ENCODE data around the gene TMCC1. TPM values are rescaled to one million over a fixed set of nuclear protein-coding genes. Genes with fewer than 3 reads are reported as not detected.
A peak's percentile ranks its signal among the peaks of the same experiment; 100 is the strongest.

The TMCC1 gene
- total and polyA plus RNA-seq, 9 donors: 13.2 to 57.2 (median 42.4) TPM

DNA sequence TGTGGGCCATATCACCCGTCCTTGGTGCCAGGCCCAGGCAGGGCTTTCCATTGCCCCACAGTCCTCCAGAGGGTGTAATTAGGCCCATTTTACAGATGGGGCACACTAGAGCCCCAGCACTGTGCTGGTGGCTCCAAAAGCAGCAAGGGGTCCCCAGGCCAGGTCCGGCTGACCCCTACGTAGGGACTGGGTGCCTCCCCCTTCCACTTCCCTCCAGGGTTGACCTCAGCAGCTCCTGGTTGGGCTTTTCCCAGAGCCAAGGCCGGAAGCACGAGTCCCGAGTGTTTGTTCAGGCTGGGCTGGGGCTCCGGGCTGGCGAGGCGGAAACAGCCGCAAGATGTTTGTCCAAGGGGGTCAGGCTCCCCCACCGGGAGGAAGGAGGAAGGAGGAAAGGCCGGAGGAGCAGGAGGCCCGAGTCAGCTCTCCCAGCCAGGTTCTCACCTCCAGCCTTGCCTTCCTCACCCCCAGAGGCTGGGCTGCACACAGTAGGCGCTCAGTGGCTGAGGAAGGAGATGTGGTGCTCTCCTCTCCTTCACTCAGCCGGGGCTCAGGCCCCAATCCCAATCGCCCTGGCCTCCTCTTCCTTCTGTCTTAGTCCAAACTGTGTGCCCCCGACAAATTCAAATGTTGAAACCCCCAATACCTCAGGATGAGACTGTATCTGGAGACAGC lies 269.9 kb downstream of the TMCC1 start:
- Histone ChIP-seq H3K4me3 (no peak overlapping the region), H3K4me1 (ENCODE audit: insufficient read depth) (peaks cover 9% of the 10 kb centered on the region), H3K36me3 (no peaks in the 10 kb centered on the region), H3K27me3 (no peaks in the 10 kb centered on the region), H3K9me3 (no peaks in the 10 kb centered on the region), H3K27ac (no peak overlapping the region)
- intact Hi-C loops (cut with DNase I): loop anchor here in 2 of 4 donors (1.0 to 10.0 kb wide), 3 partner anchors 131 to 311 kb away; no protein-coding TSS in a partner anchor
- 33 to 46% (median 39%) methylated on average over 17 of the region's 17 CpGs for WGBS, 3 donors
- DNase-seq: peak; percentile 49 to 68 (median 54)
- TF ChIP-seq POLR2A (IDR thresholded peaks at IDR 0.05) (no peak), EP300 (IDR thresholded peaks at IDR 0.05) (no peak)

GRCh38 chr3:129622933-129623332 lies 270.6 kb downstream of the TMCC1 start:
- intact Hi-C loops (cut with DNase I): loop anchor here in 2 of 4 donors (5.0 to 10.0 kb wide), 2 partner anchors 131 to 312 kb away; no protein-coding TSS in a partner anchor
- 85 to 94% (median 86%) methylated on average over 10 of the region's 10 CpGs for WGBS, 3 donors
- Histone ChIP-seq H3K9me3 (no peaks in the 10 kb centered on the region), H3K27ac (no peak overlapping the region), H3K36me3 (no peaks in the 10 kb centered on the region), H3K27me3 (no peaks in the 10 kb centered on the region), H3K4me3 (no peak overlapping the region), H3K4me1 (ENCODE audit: insufficient read depth) (peaks cover 9% of the 10 kb centered on the region)
- DNase-seq: peak in 2 of 5 donors; percentile 23 to 37
- TF ChIP-seq POLR2A (IDR thresholded peaks at IDR 0.05): no peak
- TF ChIP-seq, protein P1, sequence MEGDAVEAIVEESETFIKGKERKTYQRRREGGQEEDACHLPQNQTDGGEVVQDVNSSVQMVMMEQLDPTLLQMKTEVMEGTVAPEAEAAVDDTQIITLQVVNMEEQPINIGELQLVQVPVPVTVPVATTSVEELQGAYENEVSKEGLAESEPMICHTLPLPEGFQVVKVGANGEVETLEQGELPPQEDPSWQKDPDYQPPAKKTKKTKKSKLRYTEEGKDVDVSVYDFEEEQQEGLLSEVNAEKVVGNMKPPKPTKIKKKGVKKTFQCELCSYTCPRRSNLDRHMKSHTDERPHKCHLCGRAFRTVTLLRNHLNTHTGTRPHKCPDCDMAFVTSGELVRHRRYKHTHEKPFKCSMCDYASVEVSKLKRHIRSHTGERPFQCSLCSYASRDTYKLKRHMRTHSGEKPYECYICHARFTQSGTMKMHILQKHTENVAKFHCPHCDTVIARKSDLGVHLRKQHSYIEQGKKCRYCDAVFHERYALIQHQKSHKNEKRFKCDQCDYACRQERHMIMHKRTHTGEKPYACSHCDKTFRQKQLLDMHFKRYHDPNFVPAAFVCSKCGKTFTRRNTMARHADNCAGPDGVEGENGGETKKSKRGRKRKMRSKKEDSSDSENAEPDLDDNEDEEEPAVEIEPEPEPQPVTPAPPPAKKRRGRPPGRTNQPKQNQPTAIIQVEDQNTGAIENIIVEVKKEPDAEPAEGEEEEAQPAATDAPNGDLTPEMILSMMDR (IDR thresholded peaks at IDR 0.05): no peak
- TF ChIP-seq EP300 (IDR thresholded peaks at IDR 0.05): no peak

GRCh38 chr3:129622226-129622874 lies 271.2 kb downstream of the TMCC1 start:
- DNase-seq: peak in 1 of 5 donors; percentile 37
- H3K36me3 ChIP-seq: no peaks in the 10 kb centered on the region
- intact Hi-C loops (cut with DNase I): loop anchor here in 2 of 4 donors (5.0 to 10.0 kb wide), 2 partner anchors 130 to 312 kb away; no protein-coding TSS in a partner anchor
- H3K27ac ChIP-seq: no peak overlapping the region
- no peaks in the 10 kb centered on the region for H3K27me3 ChIP-seq
- no peak for TF ChIP-seq POLR2A (IDR thresholded peaks at IDR 0.05)
- TF ChIP-seq, protein P1 (IDR thresholded peaks at IDR 0.05): no peak
- no peak for TF ChIP-seq EP300 (IDR thresholded peaks at IDR 0.05)
- H3K4me3 ChIP-seq: no peak overlapping the region
- no peaks in the 10 kb centered on the region for H3K9me3 ChIP-seq
- H3K4me1 ChIP-seq (ENCODE audit: insufficient read depth): peaks cover 9% of the 10 kb centered on the region
- 40 to 45% (median 41%) methylated on average over 10 to 12 of the region's 12 CpGs for WGBS, 3 donors

GRCh38 chr3:129621626-129622225 lies 271.8 kb downstream of the TMCC1 start:
- no peaks in the 10 kb centered on the region for H3K36me3 ChIP-seq
- H3K4me1 ChIP-seq (ENCODE audit: insufficient read depth): peaks cover 9% of the 10 kb centered on the region
- H3K9me3 ChIP-seq: no peaks in the 10 kb centered on the region
- intact Hi-C loops (cut with DNase I): loop anchor here in 2 of 4 donors (5.0 to 10.0 kb wide), 2 partner anchors 129 to 313 kb away; no protein-coding TSS in a partner anchor
- DNase-seq: peak in 2 of 5 donors; percentile 25 to 32
- no peak overlapping the region for H3K27ac ChIP-seq
- H3K27me3 ChIP-seq: no peaks in the 10 kb centered on the region
- no peak overlapping the region for H3K4me3 ChIP-seq
- 30 to 45% (median 42%) methylated on average over 14 of the region's 14 CpGs for WGBS, 3 donors
- TF ChIP-seq, protein P1 (IDR thresholded peaks at IDR 0.05): no peak
- TF ChIP-seq EP300 (IDR thresholded peaks at IDR 0.05): no peak
- TF ChIP-seq POLR2A (IDR thresholded peaks at IDR 0.05): no peak
